HG02885 (cell line): ENCODE data around the gene HUS1B.
"Not testable (repeated sequence)": the region's sequence is repeated elsewhere in the genome, so short reads cannot be mapped to it uniquely, and the experiment has no call there.

Experiments
- ATAC-seq: cut with Tn5 transposase; IDR thresholded peaks from one replicate; pipeline ENCODE4 v1.9.1; 2021; ENCODE audit warnings: mild to moderate bottlenecking; ENCODE audit not compliant: unreplicated experiment, poor library complexity

Gene HUS1B

GRCh38 chr6:680251-680650 lies 23.4 kb upstream of the HUS1B start:
- no peak for ATAC-seq

- no peak for ATAC-seq
Observed at GRCh38 chr6:679282-679681, 22.4 kb upstream of the HUS1B start.

- ATAC-seq: no peak
Observed at GRCh38 chr6:678520-678919, 21.6 kb upstream of the HUS1B start.

- no peak for ATAC-seq
Observed at GRCh38 chr6:677919-678318, 21.0 kb upstream of the HUS1B start.

DNA sequence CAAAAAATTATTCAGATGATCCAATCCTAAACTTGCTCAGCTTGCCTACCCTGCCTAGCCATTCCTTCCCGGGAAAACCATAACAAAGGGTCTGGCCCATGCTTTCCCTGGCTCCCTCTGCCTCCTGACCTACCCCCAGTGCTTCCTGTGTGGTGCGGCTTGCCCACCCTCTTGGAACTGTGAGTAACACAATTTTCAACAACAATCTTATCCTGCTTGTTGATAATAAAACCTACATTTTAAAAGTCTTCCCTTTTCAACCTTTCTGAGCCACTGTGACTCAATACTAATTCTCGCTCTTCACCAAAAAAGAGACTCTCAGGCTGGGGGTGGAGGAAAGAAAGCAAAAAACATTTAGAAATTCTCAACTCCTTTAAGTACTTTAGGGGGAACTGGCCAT lies 18.1 kb upstream of the HUS1B start:
- no peak for ATAC-seq

DNA sequence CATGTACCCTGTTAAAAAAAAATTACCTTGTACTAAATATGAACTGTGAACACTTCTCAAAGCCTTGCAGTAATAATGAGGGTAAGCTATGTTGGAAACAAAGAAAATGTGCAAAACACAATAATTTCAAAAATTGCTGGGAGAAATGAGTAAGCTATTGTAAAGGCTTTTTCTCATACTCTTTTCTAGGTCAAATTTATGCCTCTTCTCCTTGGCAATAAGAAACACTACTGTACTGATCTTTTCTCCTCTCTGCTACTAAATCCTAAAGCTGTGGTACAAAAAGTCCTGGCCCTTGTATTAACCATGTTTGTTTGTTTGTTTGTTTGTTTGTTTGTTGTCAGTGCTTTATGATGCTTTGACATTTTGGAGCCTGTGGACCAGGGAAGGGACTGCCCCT lies 17.5 kb upstream of the HUS1B start:
- ATAC-seq: no peak

DNA sequence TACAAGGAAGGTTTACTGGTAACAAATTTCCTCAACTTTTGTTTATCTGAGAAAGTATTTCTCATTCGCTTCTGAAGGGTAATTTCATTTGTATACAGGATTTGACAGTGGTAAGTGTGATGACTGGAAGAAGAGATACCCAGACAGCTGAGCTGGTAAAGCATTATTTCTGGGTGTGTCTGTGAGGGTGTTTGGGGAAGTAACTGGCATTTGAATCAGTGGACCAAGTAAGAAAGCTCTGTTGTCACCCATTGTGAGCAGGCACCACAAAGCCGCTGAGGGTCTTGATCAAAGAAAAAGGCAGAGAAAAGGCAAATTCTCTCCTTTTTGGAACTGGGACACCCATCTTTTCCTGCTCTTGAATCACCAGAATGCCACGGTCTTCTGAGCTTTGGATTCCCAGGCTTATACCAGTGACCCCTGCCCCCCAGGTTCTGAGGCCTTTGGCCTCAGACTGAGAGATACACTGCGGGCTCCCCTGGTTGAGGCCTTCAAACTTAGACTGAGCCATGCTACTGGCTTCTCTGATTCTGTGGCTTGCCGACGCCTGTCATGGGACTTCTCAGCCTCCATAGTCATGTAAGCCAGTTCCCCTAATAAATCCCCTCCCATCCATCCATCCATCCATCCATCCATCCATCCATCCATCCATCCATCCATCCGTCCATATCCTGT lies 10.5 kb upstream of the HUS1B start:
- no peak for ATAC-seq

DNA sequence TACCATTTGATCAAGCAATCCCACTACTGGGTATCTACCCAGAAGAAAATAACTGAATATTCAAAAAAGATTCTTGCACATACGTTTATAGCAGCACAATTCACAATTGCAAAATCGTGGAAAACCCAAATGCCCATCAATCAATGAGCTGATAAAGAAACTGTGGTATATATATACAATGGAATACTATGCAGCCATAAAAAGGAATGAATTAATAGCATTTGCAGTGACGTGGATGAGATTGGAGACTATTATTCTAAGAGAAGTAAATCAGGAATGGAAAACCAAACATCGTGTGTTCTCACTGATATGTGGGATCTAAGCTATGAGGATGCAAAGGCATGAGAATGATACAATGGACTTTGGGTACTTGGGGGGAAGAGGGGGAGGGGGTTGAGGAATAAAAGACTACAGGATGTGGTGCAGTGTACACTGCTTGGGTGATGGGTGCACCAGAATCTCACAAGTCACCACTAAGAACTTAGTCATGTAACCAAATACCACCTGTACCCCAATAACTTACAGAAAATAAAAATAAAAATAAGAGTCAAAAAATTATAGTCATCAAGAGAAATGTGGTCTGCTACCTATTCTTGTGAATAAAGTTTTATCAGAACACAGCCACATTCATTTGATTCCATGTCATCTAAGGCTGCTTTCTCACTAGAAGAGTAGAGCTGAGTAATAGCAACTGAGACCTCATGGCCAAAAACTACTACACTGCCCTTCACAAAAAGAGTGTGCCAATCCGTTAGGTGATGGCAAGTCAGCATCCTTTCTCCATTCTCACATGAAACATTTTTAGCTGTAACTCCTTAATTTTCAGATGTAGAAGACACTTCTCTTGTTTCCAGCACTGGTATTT lies 8.7 kb upstream of the HUS1B start:
- no peak for ATAC-seq

DNA sequence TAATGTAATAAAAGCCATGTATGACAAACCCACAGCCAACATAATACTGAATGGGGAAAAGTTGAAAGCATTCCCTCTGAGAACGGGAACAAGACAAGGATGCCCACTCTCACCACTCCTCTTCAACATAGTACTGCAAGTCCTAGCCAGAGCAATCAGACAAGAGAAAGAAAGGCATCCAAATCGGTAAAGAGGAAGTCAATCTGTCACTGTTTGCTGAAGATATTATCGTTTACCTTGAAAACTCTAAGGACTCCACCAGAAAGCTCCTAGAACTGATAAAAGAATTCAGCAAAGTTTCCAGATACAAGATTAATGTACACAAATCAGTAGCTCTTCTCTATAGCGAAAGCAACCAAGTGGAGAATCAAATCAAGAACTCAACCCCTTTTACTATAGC lies 6.9 kb upstream of the HUS1B start:
- ATAC-seq: not testable (repeated sequence)

- no peak for ATAC-seq
Observed at GRCh38 chr6:659716-660581, 3.0 kb upstream of the HUS1B start.

GRCh38 chr6:658244-658643 lies 1.3 kb upstream of the HUS1B start:
- no peak for ATAC-seq

DNA sequence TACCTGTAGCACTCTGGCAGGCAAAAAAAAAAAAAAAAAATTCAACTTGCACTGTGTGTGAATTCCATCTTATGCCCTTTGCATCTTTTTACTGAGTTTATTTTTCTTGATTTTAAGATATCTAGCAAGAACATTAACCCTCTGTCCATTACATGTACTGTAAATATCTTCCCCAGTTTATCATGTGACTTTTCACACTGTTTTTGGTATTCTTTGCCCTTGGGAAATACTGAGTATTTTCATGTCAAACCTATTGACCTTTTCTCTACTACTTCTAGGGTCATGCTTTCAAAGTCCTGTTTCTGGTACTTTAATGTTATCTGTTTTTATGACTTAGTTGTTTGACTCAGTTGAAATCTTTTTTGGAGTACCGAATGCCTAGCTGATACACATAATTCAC lies 843 bp upstream of the HUS1B start:
- ATAC-seq: no peak

DNA sequence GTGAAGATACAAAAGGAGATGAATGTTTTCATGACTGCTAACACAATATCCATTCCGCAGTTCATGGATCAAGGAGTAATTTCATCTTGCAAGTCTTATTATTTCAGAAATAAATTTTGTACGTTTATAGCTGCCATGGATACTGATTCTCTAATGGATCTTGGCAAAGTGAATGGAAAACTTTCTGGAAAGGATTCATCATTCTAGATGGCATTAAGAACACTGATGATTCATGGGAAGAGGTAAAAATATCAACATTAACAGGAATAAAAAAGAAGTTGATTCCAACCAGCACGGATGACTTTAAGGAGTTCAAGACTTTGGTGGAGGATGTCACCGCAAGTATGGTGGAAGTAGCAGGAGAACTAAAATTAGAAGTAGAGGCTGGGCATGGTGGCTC lies 2.8 kb downstream of the HUS1B start:
- ATAC-seq: no peak

- no peak for ATAC-seq
Observed at GRCh38 chr6:652865-653264, 4.0 kb downstream of the HUS1B start.

DNA sequence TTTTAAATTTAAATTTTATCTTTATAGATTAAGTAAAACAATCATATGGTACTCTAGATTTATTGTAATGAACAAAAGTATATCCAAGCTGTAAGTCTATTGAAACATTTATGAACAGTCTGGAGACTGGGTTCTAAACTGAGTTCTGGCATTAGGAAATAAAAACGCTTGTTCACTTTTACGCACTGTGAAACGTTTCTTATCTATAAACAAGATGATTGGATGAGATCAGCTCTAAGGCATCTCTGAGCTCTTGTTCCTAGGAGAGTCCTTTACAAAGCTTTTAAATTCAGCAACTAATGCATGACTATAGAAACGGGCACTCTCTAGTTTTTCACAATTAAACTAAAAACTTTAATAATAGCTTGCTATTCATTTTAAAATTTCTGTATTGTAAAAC lies 6.8 kb downstream of the HUS1B start:
- no peak for ATAC-seq

DNA sequence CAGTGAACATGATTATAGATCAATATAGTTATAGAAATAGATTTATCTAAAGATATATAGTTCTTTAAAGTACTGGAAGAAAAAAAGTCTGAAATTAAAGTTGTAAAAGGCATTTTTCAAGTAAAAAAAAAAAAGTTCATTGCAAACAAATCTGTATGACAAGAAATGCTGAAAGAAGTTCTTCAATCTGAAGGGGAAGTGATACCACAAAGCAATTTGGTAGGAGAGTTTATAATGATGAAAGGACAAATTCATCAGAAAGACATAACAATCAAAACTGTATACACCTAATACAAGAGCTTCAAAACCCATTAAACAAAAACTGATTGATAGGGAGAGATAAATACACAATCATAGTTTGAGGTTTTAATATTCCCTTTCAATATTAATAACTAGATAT lies 14.1 kb downstream of the HUS1B start:
- no peak for ATAC-seq

- no peak for ATAC-seq
Observed at GRCh38 chr6:641225-641985, 15.5 kb downstream of the HUS1B start.

GRCh38 chr6:636488-636887 lies 20.4 kb downstream of the HUS1B start:
- peak; percentile 80 for ATAC-seq

DNA sequence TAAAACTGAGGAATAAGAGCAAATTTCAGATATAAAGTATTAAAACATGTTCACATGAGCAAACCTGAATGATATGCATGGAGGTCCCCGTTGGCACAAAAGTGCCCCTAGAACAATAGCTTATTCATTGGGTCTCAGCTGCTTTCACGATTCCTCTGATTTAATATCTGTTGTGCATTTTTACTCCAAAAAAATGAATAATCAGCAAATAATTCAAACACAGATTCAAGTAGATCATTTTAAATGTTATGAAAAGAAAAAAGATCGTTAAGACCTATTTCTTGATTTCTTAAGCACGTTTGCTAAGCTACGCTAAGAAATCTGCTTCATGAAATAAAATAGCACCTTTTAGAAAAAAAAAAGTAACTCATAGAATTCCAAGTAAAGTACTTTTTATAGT lies 21.7 kb downstream of the HUS1B start:
- ATAC-seq: no peak

- ATAC-seq: no peak
Observed at GRCh38 chr6:633611-634010, 23.3 kb downstream of the HUS1B start.
